HepG2 (cell line): ENCODE data around the gene ATP5F1A. TPM values are rescaled to one million over a fixed set of nuclear protein-coding genes. Genes with fewer than 3 reads are reported as not detected.

ENCODE experiments used
- ATAC-seq: fragments of 200-7000 bp; cut with Tn5 transposase; 3 replicates; pipeline ENCODE4 v1.9.1; 2020; ENCODE audit warnings: mild to moderate bottlenecking, moderate library complexity
- BruUV-seq: library from RNA; stranded (reverse); fragments of 400-500 nt; replicated peaks from 2 replicates; lab custom pipeline; 2021; lab: Mats Ljungman, UMichigan
- CTCF ChIA-PET: fragments of 300-600 bp; formaldehyde crosslinking; extraction: SDS; loops from one replicate; lab custom pipeline; 2021; ENCODE audit warnings: low total read pairs, inconsistent platforms, low intra/inter-chr PET ratio; lab: Yijun Ruan, JAX
- POLR2A ChIA-PET: fragments of 350-600 bp; sonication (Branson Sonifier 250); formaldehyde crosslinking; loops from one replicate; lab custom pipeline; 2020; ENCODE audit warnings: antibody characterized with exemption, inconsistent platforms; lab: Yijun Ruan, JAX
- DNase-seq: peaks from one replicate; pipeline ENCODE4 v3.0.0-alpha.2; 2015; ENCODE audit warnings: low spot score
- FAIRE-seq: peaks from 3 replicates; lab custom pipeline; 2011; peaks lifted over from hg19 to GRCh38; lab: Jason Lieb, UNC
- H2AFZ ChIP-seq: one replicate; pipeline ENCODE4 v1.6.1; 2011; ENCODE audit warnings: low read length, inconsistent platforms
- H3K27ac ChIP-seq: fragments of 300-600 bp; 3 replicates; pipeline ENCODE4 v1.8.0; 2011; ENCODE audit warnings: mixed run types, mild to moderate bottlenecking, mixed read lengths, low read length, inconsistent platforms; ENCODE audit not compliant: insufficient read depth; ENCODE audit errors: extremely low read length
- H3K27me3 ChIP-seq, 2 experiments: fragments of 200-600 bp in 1 of 2; 2 replicates in 1 of 2; 3 replicates in 1 of 2; pipeline versions ENCODE4 v1.6.0 to v1.8.0; 2011; ENCODE audit warnings: low read length in 2 of 2, mild to moderate bottlenecking in 2 of 2, moderate library complexity in 2 of 2, inconsistent platforms in 1 of 2; ENCODE audit not compliant: insufficient read depth in 2 of 2, control insufficient read depth in 1 of 2
- H3K36me3 ChIP-seq, 2 experiments: fragments of 200-600 bp in 1 of 2; replicated peaks in 1 of 2; 2 replicates in 1 of 2; 3 replicates in 1 of 2; pipeline versions ENCODE4 v1.5.1 to v1.8.0; 2011; ENCODE audit warnings: low read length in 2 of 2, inconsistent platforms in 1 of 2; ENCODE audit not compliant: insufficient read depth in 2 of 2, control insufficient read depth in 1 of 2
- H3K4me1 ChIP-seq: 2 replicates; pipeline ENCODE4 v1.5.1; 2012; ENCODE audit warnings: low read length, inconsistent platforms; ENCODE audit not compliant: insufficient read depth
- H3K4me2 ChIP-seq: 2 replicates; pipeline ENCODE4 v1.6.0; 2011; ENCODE audit warnings: low read depth, low read length, inconsistent platforms
- H3K4me3 ChIP-seq, 3 experiments: fragments of 200-600 bp in 1 of 3; sonication (generic), shearing (Covaris generic) in 1 of 3; replicated peaks in 1 of 3; 2 replicates each; pipeline ENCODE4 v1.5.1; 2011 to 2016; ENCODE audit warnings: low read length in 3 of 3, inconsistent platforms in 2 of 3, low read depth in 2 of 3, mild to moderate bottlenecking in 2 of 3, control low read depth in 1 of 3, mixed read lengths in 1 of 3; ENCODE audit not compliant: insufficient read depth in 1 of 3
- H3K79me2 ChIP-seq: one replicate; pipeline ENCODE4 v1.6.1; 2011; ENCODE audit warnings: low read length, inconsistent platforms; ENCODE audit not compliant: insufficient read depth
- H3K9ac ChIP-seq: 2 replicates; pipeline ENCODE4 v1.6.0; 2011; ENCODE audit warnings: mild to moderate bottlenecking, low read depth, low read length, inconsistent platforms; ENCODE audit not compliant: insufficient read depth
- H3K9me3 ChIP-seq: 2 replicates; pipeline ENCODE4 v1.5.1; 2012; ENCODE audit warnings: mild to moderate bottlenecking, low read length
- H4K20me1 ChIP-seq: 2 replicates; pipeline ENCODE4 v1.6.0; 2011; ENCODE audit warnings: inconsistent platforms, mild to moderate bottlenecking, low read length, moderate library complexity; ENCODE audit not compliant: insufficient read depth
- ADNP ChIP-seq: sonication (generic); formaldehyde crosslinking; IDR thresholded peaks from 2 replicates; pipeline ENCODE4 v1.4.0; 2020; ENCODE audit warnings: missing genetic modification reagents
- CBFB ChIP-seq: sonication (generic); formaldehyde crosslinking; IDR thresholded peaks from 2 replicates; pipeline ENCODE4 v1.4.0; 2020; ENCODE audit warnings: missing genetic modification reagents
- KDM5A ChIP-seq: fragments of 200-600 bp; sonication (generic); IDR thresholded peaks from 2 replicates; pipeline ENCODE4 v1.7.0; 2018; ENCODE audit warnings: antibody characterized with exemption, mild to moderate bottlenecking, low read length, borderline replicate concordance
- SNAPC2 ChIP-seq: sonication (generic); formaldehyde crosslinking; IDR thresholded peaks from 2 replicates; pipeline ENCODE4 v1.8.1; 2022; ENCODE audit warnings: mild to moderate bottlenecking, missing genetic modification reagents
- ZBTB3 ChIP-seq: sonication (generic); formaldehyde crosslinking; IDR thresholded peaks from 2 replicates; pipeline ENCODE4 v1.4.0; 2020; ENCODE audit warnings: low read depth, mild to moderate bottlenecking, moderate library complexity, missing genetic modification reagents, borderline replicate concordance
- ZNF572 ChIP-seq: sonication (generic); formaldehyde crosslinking; IDR thresholded peaks from 2 replicates; pipeline ENCODE4 v1.5.1; 2020; ENCODE audit warnings: mild to moderate bottlenecking, missing genetic modification reagents
- ZNF577 ChIP-seq: sonication (generic); formaldehyde crosslinking; IDR thresholded peaks from 2 replicates; pipeline ENCODE4 v1.4.0; 2020; ENCODE audit warnings: mild to moderate bottlenecking, low read depth, missing genetic modification reagents, borderline replicate concordance
- ZNF724P ChIP-seq: sonication (generic); formaldehyde crosslinking; IDR thresholded peaks from 2 replicates; pipeline ENCODE4 v1.8.0; 2022; ENCODE audit warnings: missing genetic modification reagents, borderline replicate concordance
- ZZZ3 ChIP-seq: sonication (generic); formaldehyde crosslinking; IDR thresholded peaks from 2 replicates; pipeline ENCODE4 v1.4.0; 2020; ENCODE audit warnings: missing genetic modification reagents, mild to moderate bottlenecking, borderline replicate concordance
- WGBS: methylation state at CpG from one replicate; pipeline ENCODE4 v1.1.6; 2017; ENCODE audit warnings: low lambda C conversion rate; 5-methylcytosine and 5-hydroxymethylcytosine counted together
- in situ Hi-C: cut with HindIII; loops from 2 replicates; pipeline ENCODE4 v1.10.0; 2017; ENCODE audit warnings: low pct_unique_long_range_greater_than_20kb; ENCODE audit not compliant: extremely low pct_ligation_motif_present
- intact Hi-C: fragments of 100-400 bp; cut with micrococcal nuclease; formaldehyde crosslinking; loops from one replicate; pipeline ENCODE4 v1.10.0; 2022; ENCODE audit not compliant: unreplicated experiment
- polyA plus RNA-seq, 8 experiments: library from polyadenylated mRNA; depleted of rRNA in 3 of 8; stranded (reverse) in 7 of 8; unstranded in 1 of 8; fragments of >200 nt; fragmentation: Illumina TruSeq in 4 of 8; extraction: Trizol in 4 of 8; gene quantifications; 2 replicates each; pipeline versions ENCODE4 v1.2.1 to v1.2.3, GENCODE V29; 2011 to 2016; ENCODE audit warnings: low read depth in 4 of 8, missing spikeins in 1 of 8, mixed read lengths in 1 of 8; ENCODE audit not compliant: insufficient read depth in 1 of 8
- total RNA-seq, 5 experiments: library from RNA; depleted of rRNA; stranded (reverse); fragments of >200 nt; fragmentation: Illumina TruSeq; extraction: Trizol; gene quantifications; 2 replicates each; pipeline ENCODE4 v1.2.3, GENCODE V29; 2016; ENCODE audit warnings: low read depth in 1 of 5
- TF ChIP-seq, protein P1 (sequence below): sonication (generic); formaldehyde crosslinking; IDR thresholded peaks from 2 replicates; pipeline ENCODE4 v1.4.0; 2020; ENCODE audit warnings: mild to moderate bottlenecking, missing genetic modification reagents
- TF ChIP-seq, protein P2 (sequence below): sonication (generic); formaldehyde crosslinking; IDR thresholded peaks from 2 replicates; pipeline ENCODE4 v1.5.1; 2020; ENCODE audit warnings: mild to moderate bottlenecking, missing genetic modification reagents

Gene ATP5F1A
- total and polyA plus RNA-seq, 2 of the 13 experiments (the other 11 are each of a cell fraction or from before 2014, with no cell fraction given), result 459 to 922 TPM

DNA sequence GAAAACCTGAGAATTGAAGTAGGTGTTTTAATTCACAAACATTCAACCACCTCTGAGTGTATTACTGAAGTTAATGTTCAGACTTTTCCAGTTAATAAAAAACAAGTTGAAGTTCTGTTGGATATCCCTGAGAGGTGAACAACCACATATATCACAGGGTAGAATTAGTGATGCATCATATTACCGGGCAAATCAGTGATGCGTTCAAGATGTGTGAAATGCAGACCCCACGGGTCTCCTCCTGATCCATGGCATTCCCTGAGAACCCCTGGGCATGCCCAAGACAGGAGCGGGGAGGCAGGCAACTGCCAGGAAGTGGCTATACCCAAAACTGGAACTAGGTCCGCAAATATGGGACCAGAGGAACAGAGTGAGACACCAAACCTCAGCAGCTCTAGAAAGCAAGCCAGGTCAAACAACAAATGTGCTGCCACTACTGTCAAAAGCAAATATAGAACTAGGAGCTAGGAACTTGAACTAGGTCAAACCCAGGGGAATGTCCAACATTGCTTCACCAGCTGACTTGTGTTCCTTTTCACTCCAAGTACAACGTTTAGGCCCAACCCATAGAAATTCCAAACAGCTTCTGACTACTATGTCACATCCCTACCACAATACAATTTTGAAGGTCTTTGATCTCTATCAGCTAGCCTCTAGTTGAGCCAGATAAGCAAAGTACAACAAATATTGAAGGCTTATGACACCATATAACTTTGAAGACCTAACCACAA is 46.2 kb downstream of the ATP5F1A start (continued):
- TF ChIP-seq ZBTB3 (CRISPR knock-in tag), result no peak
- no peak for TF ChIP-seq SNAPC2 (CRISPR knock-in tag)
- no peak for TF ChIP-seq ZNF572 (CRISPR knock-in tag)
- no peak for TF ChIP-seq ZNF577 (CRISPR knock-in tag)

DNA sequence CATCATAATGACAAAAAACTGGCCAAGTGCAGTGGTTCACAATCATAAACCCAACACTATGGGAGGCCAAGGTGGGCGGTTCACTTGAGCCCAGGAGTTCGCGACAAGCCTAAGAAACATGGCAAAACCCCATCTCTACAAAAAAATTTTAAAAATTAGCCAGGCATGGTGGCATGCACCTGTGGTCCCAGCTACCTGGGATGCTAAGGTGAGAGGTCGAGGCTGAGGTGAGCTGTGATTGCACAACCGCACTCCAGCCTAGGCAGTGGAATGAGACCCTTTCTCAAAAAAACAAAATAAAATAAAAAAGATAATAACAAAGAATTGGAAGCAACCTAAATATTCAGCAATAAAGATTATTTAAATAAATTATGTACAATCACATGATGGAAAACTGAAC is 47.8 kb downstream of the ATP5F1A start:
- in situ Hi-C loops (no loop called here), intact Hi-C loops (no loop called here)
- H3K79me2 ChIP-seq, result no peaks in the 10 kb centered on the region
- H2AFZ ChIP-seq, result no peak overlapping the region
- H4K20me1 ChIP-seq, result peaks cover 4% of the 10 kb centered on the region; the same call in 1 of the 2 replicates
- no peaks in the 10 kb centered on the region for H3K9me3 ChIP-seq
- TF ChIP-seq KDM5A, result no peak
- TF ChIP-seq ZZZ3, result no peak
- TF ChIP-seq, protein P1, sequence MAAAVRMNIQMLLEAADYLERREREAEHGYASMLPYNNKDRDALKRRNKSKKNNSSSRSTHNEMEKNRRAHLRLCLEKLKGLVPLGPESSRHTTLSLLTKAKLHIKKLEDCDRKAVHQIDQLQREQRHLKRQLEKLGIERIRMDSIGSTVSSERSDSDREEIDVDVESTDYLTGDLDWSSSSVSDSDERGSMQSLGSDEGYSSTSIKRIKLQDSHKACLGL (CRISPR knock-in tag), result no peak
- TF ChIP-seq CBFB (CRISPR knock-in tag), result no peak
- TF ChIP-seq, protein P2, sequence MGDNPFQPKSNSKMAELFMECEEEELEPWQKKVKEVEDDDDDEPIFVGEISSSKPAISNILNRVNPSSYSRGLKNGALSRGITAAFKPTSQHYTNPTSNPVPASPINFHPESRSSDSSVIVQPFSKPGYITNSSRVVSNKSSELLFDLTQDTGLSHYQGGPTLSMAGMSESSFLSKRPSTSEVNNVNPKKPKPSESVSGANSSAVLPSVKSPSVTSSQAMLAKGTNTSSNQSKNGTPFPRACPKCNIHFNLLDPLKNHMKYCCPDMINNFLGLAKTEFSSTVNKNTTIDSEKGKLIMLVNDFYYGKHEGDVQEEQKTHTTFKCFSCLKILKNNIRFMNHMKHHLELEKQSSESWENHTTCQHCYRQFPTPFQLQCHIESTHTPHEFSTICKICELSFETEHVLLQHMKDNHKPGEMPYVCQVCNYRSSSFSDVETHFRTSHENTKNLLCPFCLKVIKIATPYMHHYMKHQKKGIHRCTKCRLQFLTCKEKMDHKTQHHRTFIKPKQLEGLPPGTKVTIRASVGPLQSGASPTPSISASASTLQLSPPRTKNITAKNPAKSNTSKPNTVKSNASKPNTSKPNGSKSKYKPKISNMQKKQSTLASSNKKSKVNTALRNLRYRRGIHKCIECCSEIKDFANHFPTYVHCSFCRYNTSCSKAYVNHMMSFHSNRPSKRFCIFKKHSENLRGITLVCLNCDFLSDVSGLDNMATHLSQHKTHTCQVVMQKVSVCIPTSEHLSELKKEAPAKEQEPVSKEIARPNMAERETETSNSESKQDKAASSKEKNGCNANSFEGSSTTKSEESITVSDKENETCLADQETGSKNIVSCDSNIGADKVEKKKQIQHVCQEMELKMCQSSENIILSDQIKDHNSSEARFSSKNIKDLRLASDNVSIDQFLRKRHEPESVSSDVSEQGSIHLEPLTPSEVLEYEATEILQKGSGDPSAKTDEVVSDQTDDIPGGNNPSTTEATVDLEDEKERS (CRISPR knock-in tag), result no peak
- no peak for TF ChIP-seq ZNF724P (CRISPR knock-in tag)
- TF ChIP-seq ADNP, result no peak
- DNase-seq (no peak), ATAC-seq (no peak), FAIRE-seq (no peak)
- no peak overlapping the region for H3K9ac ChIP-seq
- ChIA-PET POLR2A (no interaction called here), CTCF (no interaction called here)
- BruUV-seq, result no TSS peak
- WGBS, result 75% methylated on average over 5 of the region's 5 CpGs
- no peaks in the 10 kb centered on the region for H3K36me3 ChIP-seq
- no peak overlapping the region for H3K4me3 ChIP-seq
- H3K4me2 ChIP-seq, result no peak overlapping the region
- H3K27ac ChIP-seq, result no peak overlapping the region
- peaks cover 1 to 42% of the 10 kb centered on the region in 2 experiments; a peak in 4 of 5 replicates for H3K27me3 ChIP-seq
- H3K4me1 ChIP-seq, result peaks cover 20% of the 10 kb centered on the region
